ENCODE measurements around the gene LDHA. TPM values are rescaled to one million over a fixed set of nuclear protein-coding genes. Genes with fewer than 3 reads are reported as not detected.

The LDHA gene
- 586 and 711 TPM in 2 replicates for total RNA-seq (2014; rRNA removed; shearing (Covaris generic); ENCODE audit: low replicate concordance)

DNA sequence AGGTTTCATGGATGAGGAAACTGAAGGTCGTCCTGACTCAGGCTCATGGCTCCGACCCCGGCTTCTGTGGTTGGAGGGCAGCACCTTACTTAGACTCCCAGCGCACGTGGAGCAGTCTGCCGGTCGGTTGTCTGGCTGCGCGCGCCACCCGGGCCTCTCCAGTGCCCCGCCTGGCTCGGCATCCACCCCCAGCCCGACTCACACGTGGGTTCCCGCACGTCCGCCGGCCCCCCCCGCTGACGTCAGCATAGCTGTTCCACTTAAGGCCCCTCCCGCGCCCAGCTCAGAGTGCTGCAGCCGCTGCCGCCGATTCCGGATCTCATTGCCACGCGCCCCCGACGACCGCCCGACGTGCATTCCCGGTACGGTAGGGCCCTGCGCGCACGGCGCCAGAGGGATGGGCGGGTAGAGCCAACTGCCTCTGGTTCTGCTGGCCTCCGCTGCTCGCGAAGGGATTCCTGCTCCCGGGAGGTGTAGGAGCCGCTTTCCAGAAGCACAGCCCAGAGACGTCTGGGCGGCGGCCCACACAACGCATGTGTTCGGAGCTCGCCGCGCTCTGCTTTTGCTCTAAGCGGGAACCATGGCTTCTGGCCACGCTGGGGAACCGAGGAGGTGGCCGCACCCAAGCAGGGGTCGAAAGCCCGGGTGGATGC, at the start of gene LDHA:
Gene LDHA (plus strand): TSS at position 289 of the 653 bp plus-strand sequence. CDS start 2,280 bp downstream, outside the sequence.
- H3K9ac ChIP-seq (ENCODE audit: low read length), result peak within 1 kb of the TSS; percentile 97
- H2AFZ ChIP-seq (ENCODE audit: low read length), result peak within 1 kb of the TSS; percentile 74
- peaks cover 38% of the 10 kb centered on the region for H4K20me1 ChIP-seq (ENCODE audit: insufficient read depth, low read depth, low read length)
- H3K79me2 ChIP-seq (ENCODE audit: low read length), result peaks cover 47% of the 10 kb centered on the region
- peak within 1 kb of the TSS; percentile 82 for H3K4me3 ChIP-seq (ENCODE audit: low read length)
- peaks cover 17% of the 10 kb centered on the region for H3K4me1 ChIP-seq (ENCODE audit: low read length)
- no peaks in the 10 kb centered on the region for H3K27me3 ChIP-seq (ENCODE audit: low read length)
- peak; percentile 99 for DNase-seq
- H3K4me2 ChIP-seq (ENCODE audit: low read depth, low read length, poor library complexity, severe bottlenecking), result peak within 1 kb of the TSS; percentile 83
- peak within 1 kb of the TSS; percentile 89 for H3K27ac ChIP-seq (ENCODE audit: low read length)
- H3K36me3 ChIP-seq (ENCODE audit: insufficient read depth, low read length), result peaks cover 30% of the 10 kb centered on the region
- no peaks in the 10 kb centered on the region for H3K9me2 ChIP-seq (replicated peaks; ENCODE audit: insufficient read depth, low read length)
- H3K9me3 ChIP-seq (ENCODE audit: low read length), result no peaks in the 10 kb centered on the region

DNA sequence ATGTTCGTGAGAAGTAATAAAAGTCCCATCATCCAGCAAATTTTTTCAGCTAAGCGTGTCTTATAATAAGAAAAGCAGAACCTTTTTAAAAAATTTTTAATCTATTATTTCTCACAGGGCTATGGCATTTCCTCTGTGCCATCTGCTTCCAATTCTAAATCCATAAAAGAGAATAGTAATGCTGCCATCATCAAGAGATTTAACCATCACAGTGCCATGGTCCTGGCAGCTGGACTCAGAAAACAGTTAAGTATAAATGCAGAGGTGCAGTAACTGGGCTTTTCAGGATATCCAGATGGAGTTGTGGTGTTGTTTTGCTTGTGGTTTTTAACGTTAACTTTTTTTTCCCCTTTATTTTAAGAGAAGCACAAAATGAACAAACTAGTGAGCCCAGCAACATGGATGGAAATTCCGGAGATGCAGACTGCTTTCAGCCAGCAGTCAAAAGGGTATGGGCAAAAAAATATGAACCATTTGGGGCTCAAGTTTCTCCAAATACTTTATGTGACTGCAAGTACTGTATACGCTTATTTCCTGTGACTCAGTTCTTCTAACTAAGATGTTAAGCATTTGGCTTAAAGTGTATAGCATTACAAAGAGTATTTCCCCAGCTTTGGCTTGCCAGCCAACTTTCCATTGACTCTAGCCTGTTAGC, 46.8 kb upstream of the LDHA start:
- no peaks in the 10 kb centered on the region for H3K27me3 ChIP-seq (ENCODE audit: low read length)
- peaks cover 38% of the 10 kb centered on the region for H3K36me3 ChIP-seq (ENCODE audit: insufficient read depth, low read length)
- H3K4me2 ChIP-seq (ENCODE audit: low read depth, low read length, poor library complexity, severe bottlenecking), result no peak overlapping the region
- H3K9me3 ChIP-seq (ENCODE audit: low read length), result no peaks in the 10 kb centered on the region
- no peak overlapping the region for H3K9ac ChIP-seq (ENCODE audit: low read length)
- no peaks in the 10 kb centered on the region for H3K9me2 ChIP-seq (replicated peaks; ENCODE audit: insufficient read depth, low read length)
- no peaks in the 10 kb centered on the region for H3K4me1 ChIP-seq (ENCODE audit: low read length)
- no peak overlapping the region for H3K27ac ChIP-seq (ENCODE audit: low read length)
- no peaks in the 10 kb centered on the region for H3K79me2 ChIP-seq (ENCODE audit: low read length)
- no peak overlapping the region for H3K4me3 ChIP-seq (ENCODE audit: low read length)
- H4K20me1 ChIP-seq (ENCODE audit: insufficient read depth, low read depth, low read length), result no peaks in the 10 kb centered on the region
- no peak for DNase-seq
- no peak overlapping the region for H2AFZ ChIP-seq (ENCODE audit: low read length)

DNA sequence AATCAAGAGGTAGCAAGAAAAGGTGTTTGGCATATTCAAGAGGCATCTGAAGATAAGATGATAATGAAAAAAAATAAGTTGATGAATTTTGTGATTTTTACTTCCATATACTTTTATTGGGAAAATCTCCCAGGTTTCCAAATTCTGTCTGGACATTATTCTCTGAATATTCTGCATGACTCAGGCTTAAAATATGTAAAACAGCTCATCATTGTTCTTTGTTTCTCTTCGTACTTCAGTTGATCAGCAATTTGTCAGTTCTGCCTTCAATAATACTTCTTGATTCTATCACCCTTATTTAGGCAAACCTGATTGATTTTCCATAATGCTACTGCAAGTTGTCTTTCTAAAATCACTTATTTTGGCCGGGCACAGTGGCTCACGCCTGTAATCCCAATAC, 41.8 kb upstream of the LDHA start:
- Histone ChIP-seq H3K27ac (ENCODE audit: low read length) (no peak overlapping the region), H3K4me1 (ENCODE audit: low read length) (no peaks in the 10 kb centered on the region), H3K79me2 (ENCODE audit: low read length) (no peaks in the 10 kb centered on the region), H3K36me3 (ENCODE audit: insufficient read depth, low read length) (peaks cover 35% of the 10 kb centered on the region), H3K27me3 (ENCODE audit: low read length) (no peaks in the 10 kb centered on the region), H3K9me2 (replicated peaks; ENCODE audit: insufficient read depth, low read length) (no peaks in the 10 kb centered on the region), H4K20me1 (ENCODE audit: insufficient read depth, low read depth, low read length) (no peaks in the 10 kb centered on the region), H3K9ac (ENCODE audit: low read length) (no peak overlapping the region), H2AFZ (ENCODE audit: low read length) (no peak overlapping the region), H3K9me3 (ENCODE audit: low read length) (no peaks in the 10 kb centered on the region), H3K4me3 (ENCODE audit: low read length) (no peak overlapping the region), H3K4me2 (ENCODE audit: low read depth, low read length, poor library complexity, severe bottlenecking) (no peak overlapping the region)
- DNase-seq, result no peak

DNA sequence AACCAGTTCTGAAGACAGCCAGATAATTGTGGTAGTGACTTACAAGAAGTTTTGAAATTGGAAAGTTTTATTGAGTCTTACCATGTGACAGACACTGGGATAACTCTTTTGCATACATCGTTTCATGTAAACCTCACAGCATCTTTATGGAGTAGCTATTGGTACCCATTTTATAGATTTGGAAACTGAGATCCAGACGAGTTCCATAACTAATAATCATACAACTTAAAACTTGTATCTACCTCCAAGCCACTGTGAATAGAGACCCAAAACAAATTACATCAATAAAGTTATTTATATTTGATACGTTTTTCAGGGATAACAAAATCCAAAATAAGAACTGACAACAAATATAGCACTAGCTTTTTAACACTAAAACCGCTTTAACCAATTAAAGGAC, 35.7 kb upstream of the LDHA start:
- Histone ChIP-seq H2AFZ (ENCODE audit: low read length) (no peak overlapping the region), H3K27ac (ENCODE audit: low read length) (no peak overlapping the region), H3K79me2 (ENCODE audit: low read length) (no peaks in the 10 kb centered on the region), H3K9me3 (ENCODE audit: low read length) (no peaks in the 10 kb centered on the region), H3K4me3 (ENCODE audit: low read length) (no peak overlapping the region), H4K20me1 (ENCODE audit: insufficient read depth, low read depth, low read length) (no peaks in the 10 kb centered on the region), H3K36me3 (ENCODE audit: insufficient read depth, low read length) (peaks cover 24% of the 10 kb centered on the region; the same call in 1 of the 2 replicates), H3K9ac (ENCODE audit: low read length) (no peak overlapping the region), H3K27me3 (ENCODE audit: low read length) (no peaks in the 10 kb centered on the region), H3K4me2 (ENCODE audit: low read depth, low read length, poor library complexity, severe bottlenecking) (no peak overlapping the region), H3K4me1 (ENCODE audit: low read length) (no peaks in the 10 kb centered on the region), H3K9me2 (replicated peaks; ENCODE audit: insufficient read depth, low read length) (no peaks in the 10 kb centered on the region)
- no peak for DNase-seq

DNA sequence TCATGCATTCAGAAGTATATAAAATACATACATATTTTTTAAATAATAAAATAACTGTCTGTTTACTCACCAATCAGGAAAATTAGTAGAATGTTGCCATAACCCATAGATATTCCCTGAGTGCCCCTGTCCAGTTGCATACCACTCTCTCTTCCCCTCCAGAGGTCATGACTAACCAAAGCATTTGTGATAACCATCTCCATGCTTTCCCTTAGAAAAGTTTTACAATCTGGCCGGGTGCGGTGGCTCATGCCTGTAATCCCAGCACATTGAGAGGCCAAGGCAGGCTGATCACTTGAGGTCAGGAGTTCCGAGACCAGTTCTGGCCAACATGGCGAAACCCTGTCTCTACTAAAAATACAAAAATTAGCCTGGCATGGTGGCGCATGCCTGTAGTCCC, 33.2 kb upstream of the LDHA start:
- Histone ChIP-seq H3K36me3 (ENCODE audit: insufficient read depth, low read length) (peaks cover 37% of the 10 kb centered on the region; the same call in 1 of the 2 replicates), H3K4me2 (ENCODE audit: low read depth, low read length, poor library complexity, severe bottlenecking) (no peak overlapping the region), H3K27me3 (ENCODE audit: low read length) (no peaks in the 10 kb centered on the region), H4K20me1 (ENCODE audit: insufficient read depth, low read depth, low read length) (no peaks in the 10 kb centered on the region), H3K4me3 (ENCODE audit: low read length) (no peak overlapping the region), H3K9ac (ENCODE audit: low read length) (no peak overlapping the region), H3K79me2 (ENCODE audit: low read length) (no peaks in the 10 kb centered on the region), H3K9me3 (ENCODE audit: low read length) (no peaks in the 10 kb centered on the region), H3K27ac (ENCODE audit: low read length) (no peak overlapping the region), H3K9me2 (replicated peaks; ENCODE audit: insufficient read depth, low read length) (no peaks in the 10 kb centered on the region), H3K4me1 (ENCODE audit: low read length) (no peaks in the 10 kb centered on the region), H2AFZ (ENCODE audit: low read length) (no peak overlapping the region)
- DNase-seq, result no peak

DNA sequence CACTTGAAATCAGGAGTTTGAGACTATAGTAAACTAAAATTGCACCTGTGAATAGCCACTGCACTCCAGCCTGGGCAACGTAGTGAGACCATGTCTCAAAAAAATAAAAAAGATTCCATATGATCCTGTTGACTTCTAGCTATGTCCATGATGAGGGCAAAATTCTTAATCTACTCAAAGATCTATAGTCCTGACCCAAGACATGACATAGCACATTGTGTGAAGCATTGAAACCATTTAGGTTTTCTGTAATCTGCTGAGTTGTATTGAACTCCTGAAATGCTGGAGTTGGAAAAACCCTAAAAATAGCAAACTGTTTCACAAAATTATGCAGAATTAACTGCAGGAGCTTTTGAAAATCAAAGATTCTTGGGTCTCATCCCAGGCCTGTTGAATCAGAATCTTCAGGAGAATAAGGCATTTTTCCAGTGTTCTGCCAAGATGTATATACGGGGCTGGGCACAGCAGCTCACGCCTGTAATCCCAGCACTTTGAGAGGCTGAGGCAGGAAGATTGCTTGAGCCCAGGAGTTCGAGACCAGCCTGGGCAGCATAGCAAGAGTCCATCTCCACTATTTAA, 29.8 kb upstream of the LDHA start:
- Histone ChIP-seq H3K4me1 (ENCODE audit: low read length) (no peaks in the 10 kb centered on the region), H3K36me3 (ENCODE audit: insufficient read depth, low read length) (peaks cover 26% of the 10 kb centered on the region; the same call in 1 of the 2 replicates), H3K27ac (ENCODE audit: low read length) (no peak overlapping the region), H3K9me3 (ENCODE audit: low read length) (no peaks in the 10 kb centered on the region), H3K4me3 (ENCODE audit: low read length) (no peak overlapping the region), H2AFZ (ENCODE audit: low read length) (no peak overlapping the region), H4K20me1 (ENCODE audit: insufficient read depth, low read depth, low read length) (no peaks in the 10 kb centered on the region), H3K9me2 (replicated peaks; ENCODE audit: insufficient read depth, low read length) (no peaks in the 10 kb centered on the region), H3K27me3 (ENCODE audit: low read length) (no peaks in the 10 kb centered on the region), H3K9ac (ENCODE audit: low read length) (no peak overlapping the region), H3K4me2 (ENCODE audit: low read depth, low read length, poor library complexity, severe bottlenecking) (no peak overlapping the region), H3K79me2 (ENCODE audit: low read length) (no peaks in the 10 kb centered on the region)
- no peak for DNase-seq

DNA sequence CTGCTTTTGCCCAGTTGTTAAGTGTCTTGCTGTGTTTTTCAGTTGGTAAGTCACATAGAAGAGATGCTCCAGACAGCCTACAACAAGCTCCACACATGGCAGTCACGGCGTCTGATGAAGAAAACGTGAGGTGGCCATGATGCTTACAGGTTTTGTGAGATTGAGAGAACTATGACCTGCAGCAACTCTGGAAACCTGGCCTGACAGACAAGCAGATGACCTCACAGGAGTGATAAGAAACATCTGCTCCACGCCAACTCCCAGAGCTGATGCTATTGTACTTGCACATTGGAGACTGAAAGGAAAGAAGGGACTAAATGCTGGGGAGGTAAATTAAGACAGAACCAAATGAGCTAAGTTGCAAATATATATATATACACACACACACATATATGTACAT, 28.6 kb upstream of the LDHA start:
- Histone ChIP-seq H3K9ac (ENCODE audit: low read length) (no peak overlapping the region), H3K4me3 (ENCODE audit: low read length) (no peak overlapping the region), H2AFZ (ENCODE audit: low read length) (no peak overlapping the region), H3K4me2 (ENCODE audit: low read depth, low read length, poor library complexity, severe bottlenecking) (no peak overlapping the region), H3K36me3 (ENCODE audit: insufficient read depth, low read length) (peaks cover 26% of the 10 kb centered on the region; the same call in 1 of the 2 replicates), H4K20me1 (ENCODE audit: insufficient read depth, low read depth, low read length) (no peaks in the 10 kb centered on the region), H3K9me2 (replicated peaks; ENCODE audit: insufficient read depth, low read length) (no peaks in the 10 kb centered on the region), H3K4me1 (ENCODE audit: low read length) (no peaks in the 10 kb centered on the region), H3K79me2 (ENCODE audit: low read length) (no peaks in the 10 kb centered on the region), H3K9me3 (ENCODE audit: low read length) (no peaks in the 10 kb centered on the region), H3K27me3 (ENCODE audit: low read length) (no peaks in the 10 kb centered on the region), H3K27ac (ENCODE audit: low read length) (no peak overlapping the region)
- DNase-seq, result no peak

DNA sequence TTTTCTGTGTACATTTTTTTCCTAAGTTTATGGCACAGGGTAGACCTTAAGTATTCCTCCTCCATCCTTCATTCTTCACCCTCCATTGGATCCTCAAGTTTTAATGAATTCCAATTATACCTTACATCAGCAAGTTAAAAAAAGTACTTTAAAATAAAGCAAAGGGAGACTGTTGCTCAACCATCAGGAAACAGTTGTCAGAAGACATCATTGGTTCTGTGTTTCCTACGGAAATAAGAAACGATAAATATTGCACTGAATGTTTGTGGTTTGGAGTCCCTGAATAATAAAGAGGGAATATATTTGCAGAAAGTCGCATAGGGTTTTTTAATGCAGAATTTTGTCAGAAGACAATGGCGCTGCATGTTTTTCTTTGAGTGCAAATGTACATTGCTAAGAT, 28.1 kb upstream of the LDHA start:
- Histone ChIP-seq H3K9me2 (replicated peaks; ENCODE audit: insufficient read depth, low read length) (no peaks in the 10 kb centered on the region), H3K79me2 (ENCODE audit: low read length) (no peaks in the 10 kb centered on the region), H4K20me1 (ENCODE audit: insufficient read depth, low read depth, low read length) (no peaks in the 10 kb centered on the region), H3K9me3 (ENCODE audit: low read length) (no peaks in the 10 kb centered on the region), H3K9ac (ENCODE audit: low read length) (no peak overlapping the region), H3K4me3 (ENCODE audit: low read length) (no peak overlapping the region), H2AFZ (ENCODE audit: low read length) (no peak overlapping the region), H3K36me3 (ENCODE audit: insufficient read depth, low read length) (peaks cover 26% of the 10 kb centered on the region; the same call in 1 of the 2 replicates), H3K4me2 (ENCODE audit: low read depth, low read length, poor library complexity, severe bottlenecking) (no peak overlapping the region), H3K27me3 (ENCODE audit: low read length) (no peaks in the 10 kb centered on the region), H3K27ac (ENCODE audit: low read length) (no peak overlapping the region), H3K4me1 (ENCODE audit: low read length) (no peaks in the 10 kb centered on the region)
- no peak for DNase-seq
